ENCODE results near the gene CHMP4B. TPM values are rescaled to one million over a fixed set of nuclear protein-coding genes. Genes with fewer than 3 reads are reported as not detected.

The CHMP4B gene
- total RNA-seq, 1 experiment from 2014 or later, result 87.5 TPM

GRCh38 chr20:33817411-33817810, 6.3 kb downstream of the CHMP4B start:
- Histone ChIP-seq H3K27ac (ENCODE audit: low read length) (no peak overlapping the region), H3K27me3 (ENCODE audit: control insufficient read depth, insufficient read depth, low read length) (no peaks in the 10 kb centered on the region), H3K4me1 (ENCODE audit: control insufficient read depth, insufficient read depth, low read length) (peaks cover 4% of the 10 kb centered on the region), H3K36me3 (ENCODE audit: control insufficient read depth, insufficient read depth, low read length) (no peaks in the 10 kb centered on the region), H3K4me3 (ENCODE audit: low read depth in 2 of 2, low read length in 2 of 2) (no peak overlapping the region), H3K9me3 (ENCODE audit: control insufficient read depth, insufficient read depth, low read depth, low read length) (no peaks in the 10 kb centered on the region)
- POLR2A ChIA-PET, result no interaction called here
- DNase-seq (ENCODE audit: low read depth, low spot score) (no peak), ATAC-seq (no peak)
- CTCF ChIA-PET, result no interaction called here
- TF ChIP-seq CTCF (IDR thresholded peaks at IDR 0.05) (no peak), TCF7L2 (IDR thresholded peaks at IDR 0.05; ENCODE audit: low read depth, low read length) (no peak), POLR2AphosphoS5 (IDR thresholded peaks at IDR 0.05; ENCODE audit: low read depth, low read length) (no peak), SIN3A (IDR thresholded peaks at IDR 0.05; ENCODE audit: borderline replicate concordance, insufficient read depth, low read depth, low read length) (no peak), REST (IDR thresholded peaks at IDR 0.05; ENCODE audit: insufficient read depth in 1 of 2, low read depth in 2 of 2, low read length in 1 of 2) (no peak)
- BruUV-seq (replicated peaks), result no TSS peak
- in situ Hi-C loops (cut with HindIII; ENCODE audit: low pct_unique_long_range_greater_than_20kb, low sequenced_read_pairs), result no loop called here
- intact Hi-C loops (cut with micrococcal nuclease; ENCODE audit: unreplicated experiment), result no loop called here

- intact Hi-C loops (cut with micrococcal nuclease; ENCODE audit: unreplicated experiment) (no loop called here), in situ Hi-C loops (cut with HindIII; ENCODE audit: low pct_unique_long_range_greater_than_20kb, low sequenced_read_pairs) (no loop called here)
- no peaks in the 10 kb centered on the region for H3K27me3 ChIP-seq (ENCODE audit: control insufficient read depth, insufficient read depth, low read length)
- BruUV-seq (replicated peaks), result no TSS peak
- DNase-seq (ENCODE audit: low read depth, low spot score) (no peak), ATAC-seq (no peak)
- H3K36me3 ChIP-seq (ENCODE audit: control insufficient read depth, insufficient read depth, low read length), result no peaks in the 10 kb centered on the region
- TF ChIP-seq CTCF (IDR thresholded peaks at IDR 0.05) (no peak), SIN3A (IDR thresholded peaks at IDR 0.05; ENCODE audit: borderline replicate concordance, insufficient read depth, low read depth, low read length) (no peak), TCF7L2 (IDR thresholded peaks at IDR 0.05; ENCODE audit: low read depth, low read length) (no peak), REST (IDR thresholded peaks at IDR 0.05; ENCODE audit: insufficient read depth in 1 of 2, low read depth in 2 of 2, low read length in 1 of 2) (no peak), POLR2AphosphoS5 (IDR thresholded peaks at IDR 0.05; ENCODE audit: low read depth, low read length) (no peak)
- ChIA-PET CTCF (no interaction called here), POLR2A (no interaction called here)
- H3K4me3 ChIP-seq (ENCODE audit: low read depth in 2 of 2, low read length in 2 of 2), result no peak overlapping the region
- no peaks in the 10 kb centered on the region for H3K4me1 ChIP-seq (ENCODE audit: control insufficient read depth, insufficient read depth, low read length)
- H3K27ac ChIP-seq (ENCODE audit: low read length), result no peak overlapping the region
- H3K9me3 ChIP-seq (ENCODE audit: control insufficient read depth, insufficient read depth, low read depth, low read length), result no peaks in the 10 kb centered on the region
Observed at GRCh38 chr20:33819456-33819855, 8.3 kb downstream of the CHMP4B start.
